Fibroblast of lung (primary cell): Measurements from ENCODE around the gene SMPD3.

Experiments
- EZH2 ChIP-seq: IDR thresholded peaks from 2 replicates; pipeline ENCODE4 v1.5.1; 2012; ENCODE audit warnings: low read length, control low read depth, mild to moderate bottlenecking; ENCODE audit errors: missing control alignments
- TF ChIP-seq, protein P1 (sequence below), 2 donors: IDR thresholded peaks in 1 of 2; conservative IDR thresholded peaks in 1 of 2; 1 replicate in 1 of 2; 2 replicates in 1 of 2; pipeline ENCODE4 v1.5.1; 2011 to 2012; ENCODE audit warnings: low read length in 2 of 2, control low read depth in 1 of 2, inconsistent platforms in 1 of 2, low read depth in 1 of 2, mild to moderate bottlenecking in 1 of 2

DNA sequence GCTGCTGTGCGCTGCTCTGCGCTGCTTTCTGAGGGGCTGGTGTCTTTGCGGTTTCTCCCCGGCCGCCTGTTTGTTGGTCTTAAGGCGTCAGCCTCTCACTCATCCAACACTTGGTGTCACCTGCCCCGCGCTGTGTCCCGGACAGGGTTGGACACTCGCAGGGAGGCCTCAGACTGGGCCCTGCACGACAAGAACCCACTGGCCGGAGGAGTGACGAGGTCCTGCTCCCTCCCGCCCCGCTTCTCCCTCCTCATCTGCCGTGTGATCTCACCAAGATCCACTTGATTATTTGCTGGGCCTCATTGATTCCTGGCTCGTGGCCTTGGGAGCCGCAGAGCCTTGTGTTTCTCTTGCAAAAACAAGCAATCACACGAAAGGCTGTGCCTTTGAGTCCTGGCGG lies 80.9 kb downstream of the SMPD3 start:
- TF ChIP-seq, protein P1, sequence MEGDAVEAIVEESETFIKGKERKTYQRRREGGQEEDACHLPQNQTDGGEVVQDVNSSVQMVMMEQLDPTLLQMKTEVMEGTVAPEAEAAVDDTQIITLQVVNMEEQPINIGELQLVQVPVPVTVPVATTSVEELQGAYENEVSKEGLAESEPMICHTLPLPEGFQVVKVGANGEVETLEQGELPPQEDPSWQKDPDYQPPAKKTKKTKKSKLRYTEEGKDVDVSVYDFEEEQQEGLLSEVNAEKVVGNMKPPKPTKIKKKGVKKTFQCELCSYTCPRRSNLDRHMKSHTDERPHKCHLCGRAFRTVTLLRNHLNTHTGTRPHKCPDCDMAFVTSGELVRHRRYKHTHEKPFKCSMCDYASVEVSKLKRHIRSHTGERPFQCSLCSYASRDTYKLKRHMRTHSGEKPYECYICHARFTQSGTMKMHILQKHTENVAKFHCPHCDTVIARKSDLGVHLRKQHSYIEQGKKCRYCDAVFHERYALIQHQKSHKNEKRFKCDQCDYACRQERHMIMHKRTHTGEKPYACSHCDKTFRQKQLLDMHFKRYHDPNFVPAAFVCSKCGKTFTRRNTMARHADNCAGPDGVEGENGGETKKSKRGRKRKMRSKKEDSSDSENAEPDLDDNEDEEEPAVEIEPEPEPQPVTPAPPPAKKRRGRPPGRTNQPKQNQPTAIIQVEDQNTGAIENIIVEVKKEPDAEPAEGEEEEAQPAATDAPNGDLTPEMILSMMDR (conservative IDR thresholded peaks at IDR 0.05 in 1 of 2, IDR thresholded peaks at IDR 0.05 in 1 of 2; ENCODE audit: low read depth in 1 of 2, low read length in 2 of 2) = no peak
- TF ChIP-seq EZH2 = no peak
